Activated T-helper 1 cell treated with Interleukin-2 at 50 U/mL for 16 hours (primary cell): ENCODE data around the gene ULK3.
A peak's percentile ranks its signal among the peaks of the same experiment; 100 is the strongest.

Experiments used
- DNase-seq: peaks from one replicate; pipeline ENCODE4 v3.0.0-alpha.2; 2020; ENCODE audit warnings: low read depth

Gene ULK3

GRCh38 chr15:74840851-74841775 lies 1.8 kb downstream of the ULK3 start:
- no peak for DNase-seq

DNA sequence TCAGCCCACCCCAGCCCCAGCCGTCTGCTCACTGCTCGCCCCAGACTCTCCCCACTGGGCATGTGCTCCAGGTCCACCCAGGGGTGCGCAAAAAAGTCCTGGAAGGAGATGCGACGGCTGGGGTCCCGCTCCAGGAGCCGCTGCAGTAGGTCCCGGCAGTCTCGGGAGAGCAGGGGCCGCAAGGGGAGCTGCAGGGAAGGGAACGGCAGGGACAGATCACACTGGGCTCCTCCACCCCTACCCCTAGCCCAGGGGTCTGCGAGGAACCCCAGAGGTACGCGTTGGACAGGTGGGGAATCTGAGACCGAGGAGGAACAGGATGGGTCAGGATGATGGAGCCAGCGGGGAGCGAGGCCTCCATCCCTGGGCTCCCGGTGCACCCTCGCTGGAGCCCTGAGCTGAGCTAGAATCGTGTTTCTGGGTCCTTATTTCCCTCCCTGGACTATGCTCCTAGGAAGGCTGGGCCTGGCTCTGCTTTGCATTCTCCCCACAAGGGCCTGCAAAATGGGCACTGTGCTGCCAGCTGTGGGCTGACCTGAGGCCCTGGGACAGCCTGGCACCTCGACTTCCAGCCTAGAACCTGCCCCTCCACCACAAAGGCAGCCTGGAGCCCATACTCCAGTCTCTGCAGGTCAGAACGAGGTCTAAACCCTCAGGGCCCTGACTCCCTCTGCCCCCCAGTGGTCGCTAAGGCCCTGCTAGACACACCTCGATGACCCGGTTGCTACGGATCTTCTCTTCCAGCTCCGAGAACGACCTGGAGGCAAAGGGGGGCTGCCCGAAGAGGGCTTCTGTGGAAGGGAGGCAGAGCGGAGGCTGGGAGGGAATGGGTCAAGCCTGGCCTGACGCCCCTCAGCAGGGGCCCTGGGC lies 3.2 kb downstream of the ULK3 start:
- DNase-seq: no peak

- no peak for DNase-seq
Measured at GRCh38 chr15:74838746-74839525, 4.0 kb downstream of the ULK3 start.

DNA sequence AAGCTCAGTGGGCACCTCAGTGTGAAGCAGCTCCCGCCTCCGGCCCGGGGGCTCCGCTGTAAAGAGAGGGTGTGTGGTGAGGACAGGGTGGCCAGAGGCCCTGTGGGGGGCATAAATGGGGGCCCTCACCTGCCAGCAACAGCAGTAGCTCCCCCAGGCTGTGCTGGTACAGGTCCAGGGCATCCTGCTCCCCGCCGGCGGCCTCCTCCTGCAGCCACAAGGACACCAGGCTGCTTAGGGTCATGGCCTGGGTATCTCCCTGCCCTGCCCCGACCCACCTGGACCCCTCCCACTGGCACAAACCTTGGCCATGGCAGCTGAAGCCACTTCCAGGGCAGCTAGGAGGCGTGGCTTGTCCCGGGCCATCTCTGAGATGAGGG lies 4.8 kb downstream of the ULK3 start:
- DNase-seq: no peak

GRCh38 chr15:74837482-74838136 lies 5.3 kb downstream of the ULK3 start:
- no peak for DNase-seq

GRCh38 chr15:74836846-74837245 lies 6.1 kb downstream of the ULK3 start:
- DNase-seq: no peak

DNA sequence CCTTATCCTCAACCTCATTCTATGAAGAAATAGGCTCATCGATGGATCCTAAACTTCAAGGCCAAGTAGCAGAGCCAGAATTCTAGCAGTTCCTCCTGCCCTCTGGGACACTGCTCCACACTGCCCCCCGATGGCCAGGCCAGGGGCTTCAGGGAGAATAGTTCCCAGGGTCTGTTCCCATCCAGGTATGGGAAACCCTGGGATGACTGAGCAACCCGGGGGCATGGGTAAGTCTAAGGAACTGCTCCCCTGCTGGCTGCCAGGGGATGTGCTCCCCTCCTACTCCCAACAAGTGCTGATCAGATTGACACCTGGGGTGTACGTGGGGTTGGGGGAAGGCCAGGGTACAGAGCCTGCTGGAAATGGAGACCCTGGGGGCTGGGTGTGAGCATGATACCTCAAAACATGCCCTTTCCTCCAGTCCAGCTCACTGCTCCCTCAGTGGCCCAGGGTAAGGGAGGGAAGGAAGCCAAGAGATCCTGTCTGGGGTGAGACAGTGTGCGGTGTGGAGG lies 7.6 kb downstream of the ULK3 start:
- peak; percentile 18 for DNase-seq

DNA sequence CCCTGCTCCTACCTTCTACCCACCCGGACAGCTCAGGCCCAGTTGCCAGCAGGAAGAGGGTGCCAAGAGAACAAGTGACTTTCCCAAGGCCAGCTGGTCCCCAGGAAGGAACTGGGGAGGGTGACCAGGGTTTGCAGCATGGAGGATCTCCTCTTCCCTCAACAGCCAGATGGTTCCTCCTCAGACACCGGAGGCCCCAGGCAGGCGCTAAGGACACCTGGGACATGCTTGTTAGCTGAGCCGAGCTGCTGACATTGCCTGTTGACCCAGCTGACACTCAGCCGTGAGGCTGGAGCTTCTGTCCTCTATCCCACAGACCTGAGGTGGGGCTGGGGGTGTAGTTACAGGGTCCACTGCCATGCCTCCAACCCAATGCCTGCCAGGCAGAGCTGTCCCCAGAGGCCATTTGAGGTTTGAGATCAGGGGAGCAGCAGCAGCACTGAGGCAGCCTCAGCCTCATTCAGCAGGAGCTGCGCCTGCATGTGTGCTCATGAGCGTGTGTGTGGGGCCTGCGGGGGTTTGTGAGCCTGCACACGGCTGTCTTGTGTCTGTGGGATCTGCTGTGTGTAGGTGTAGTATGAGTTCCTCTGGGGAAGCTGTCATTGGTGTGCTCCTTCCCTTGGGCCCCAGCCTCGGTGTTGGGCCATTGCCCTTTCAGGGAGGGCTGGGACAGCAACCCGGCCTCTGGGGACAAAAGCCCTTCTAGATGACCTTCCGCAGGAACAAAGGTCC lies 9.4 kb downstream of the ULK3 start:
- DNase-seq: no peak

DNA sequence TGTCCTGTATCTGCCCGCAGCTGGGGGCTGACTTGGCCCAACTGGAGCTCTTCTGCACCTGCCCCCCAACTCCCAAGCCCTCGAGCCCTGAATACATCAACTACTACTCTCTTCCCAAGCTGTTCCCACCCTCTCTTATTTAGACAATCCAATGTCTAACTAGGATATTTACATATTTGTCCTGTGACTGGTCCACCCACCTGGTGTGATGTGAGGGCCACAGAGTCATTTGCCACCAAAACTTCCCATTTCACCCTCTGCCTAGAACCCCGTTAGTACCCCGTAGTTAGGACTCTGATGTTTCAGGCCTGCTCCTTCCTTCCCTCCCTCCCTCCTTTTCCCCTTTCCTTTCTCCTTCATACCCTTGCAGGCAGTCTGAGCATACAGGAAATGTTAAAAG lies 10.1 kb downstream of the ULK3 start:
- DNase-seq: no peak

DNA sequence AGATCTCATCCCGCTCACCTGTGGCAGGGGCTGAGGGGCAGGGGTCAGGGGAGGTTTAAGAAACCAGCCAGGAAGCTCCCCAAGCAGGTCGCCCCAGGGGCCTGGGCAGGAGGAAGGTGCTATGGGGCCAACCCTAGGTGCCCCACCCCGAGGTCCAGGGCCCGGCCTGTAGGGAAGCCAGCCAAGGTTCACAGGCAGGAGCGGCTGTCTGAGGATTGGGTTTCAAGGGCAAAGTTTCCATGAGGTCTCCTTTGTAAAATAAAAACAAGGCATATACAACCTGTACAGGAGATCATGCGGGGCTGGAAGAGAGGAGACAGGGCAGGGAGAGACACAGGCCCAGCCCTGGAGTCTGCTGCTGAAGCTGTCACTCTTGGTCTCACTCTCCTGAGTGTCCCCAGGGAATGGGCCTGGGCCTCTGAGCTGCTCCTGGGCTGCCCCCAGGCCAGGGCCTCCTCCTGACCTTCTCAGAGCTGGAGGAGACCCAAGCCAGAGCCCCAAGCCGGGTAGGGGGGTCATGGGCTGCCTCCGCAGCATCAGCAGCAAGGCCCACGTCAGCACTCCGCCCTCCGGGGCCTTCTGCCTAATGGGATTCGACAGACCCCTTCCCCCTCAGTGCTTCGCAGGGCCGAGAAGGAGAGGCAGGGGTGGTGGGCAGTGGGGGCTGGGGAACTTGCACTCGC lies 11.0 kb downstream of the ULK3 start:
- no peak for DNase-seq

- DNase-seq: no peak
Measured at GRCh38 chr15:74830868-74831267, 12.1 kb downstream of the ULK3 start.

DNA sequence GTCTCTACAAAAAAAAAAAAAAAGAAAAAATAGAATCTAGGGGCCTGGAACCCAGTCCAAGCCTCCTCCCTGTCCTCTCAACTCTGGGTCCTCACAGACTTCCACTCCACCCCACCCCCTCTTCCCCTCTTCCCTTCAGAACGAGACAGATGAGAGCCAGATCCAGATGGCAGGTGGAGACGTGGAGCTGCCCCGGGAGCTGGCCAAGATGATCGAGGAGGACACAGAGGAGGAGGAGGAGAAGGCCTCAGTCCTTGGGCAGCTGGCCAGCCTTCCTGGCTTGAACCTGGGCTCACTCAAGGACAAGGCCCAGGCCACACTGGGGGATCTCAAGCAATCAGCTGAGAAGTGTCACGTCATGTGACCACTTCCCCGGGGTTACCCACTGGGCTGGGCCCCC lies 13.0 kb downstream of the ULK3 start:
- no peak for DNase-seq

GRCh38 chr15:74829486-74829885 lies 13.5 kb downstream of the ULK3 start:
- DNase-seq: no peak

DNA sequence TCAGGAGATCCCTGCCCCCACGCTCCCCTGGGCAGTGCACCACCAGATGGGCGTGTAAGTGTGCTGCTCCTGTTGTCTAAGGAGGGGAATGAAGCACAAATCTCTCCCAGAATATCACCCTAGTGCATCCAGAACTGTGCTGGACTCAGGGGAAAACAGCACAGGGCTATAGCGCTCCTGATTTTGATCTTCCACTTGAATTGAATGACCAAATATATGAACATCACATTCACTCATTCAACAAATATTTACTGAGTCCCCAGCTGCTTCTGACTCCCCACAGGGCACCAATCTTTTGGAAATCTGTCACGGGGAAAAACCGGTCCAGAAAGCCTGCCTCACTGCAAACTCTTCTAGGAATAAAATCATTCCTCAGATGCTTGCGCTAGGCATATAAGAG lies 14.1 kb downstream of the ULK3 start:
- no peak for DNase-seq

DNA sequence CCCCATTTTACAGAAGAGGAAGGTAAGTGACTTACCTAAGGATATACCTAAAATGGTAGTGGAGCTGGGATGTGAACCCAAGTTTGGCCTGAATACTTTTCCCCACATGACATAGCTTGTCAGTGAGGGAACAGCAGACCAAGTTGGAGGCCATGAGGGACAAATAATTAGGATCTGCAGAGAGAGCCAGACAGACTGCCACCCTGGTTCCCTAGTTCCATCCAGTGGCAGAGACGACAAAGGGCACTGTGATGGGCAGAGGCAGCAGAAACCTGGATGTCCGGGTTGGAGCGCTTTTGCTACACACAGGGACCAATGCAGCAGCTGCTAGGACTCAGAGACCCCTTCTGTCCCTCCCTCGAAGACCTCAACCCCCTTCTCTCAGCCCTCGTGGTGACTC lies 15.3 kb downstream of the ULK3 start:
- DNase-seq: no peak

DNA sequence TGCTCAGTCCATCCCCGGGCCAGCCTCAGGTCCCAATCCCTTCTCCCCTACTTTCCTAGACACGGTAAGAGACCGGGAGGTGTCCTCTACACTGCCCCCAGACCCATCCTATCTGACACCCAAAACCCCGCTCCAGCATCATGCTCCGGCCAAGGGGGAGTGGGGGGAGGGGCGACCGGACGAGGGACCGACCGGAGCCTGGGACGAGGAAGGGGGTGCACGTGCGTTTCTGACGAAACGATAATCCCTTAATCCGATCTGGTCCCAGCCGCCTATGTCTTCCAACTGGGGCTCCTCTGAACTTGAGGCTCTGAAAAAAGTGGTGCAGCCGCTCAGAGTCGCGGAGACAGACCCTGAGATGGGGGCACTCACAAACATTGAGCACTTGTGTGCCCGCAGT lies 16.0 kb downstream of the ULK3 start:
- DNase-seq: no peak

DNA sequence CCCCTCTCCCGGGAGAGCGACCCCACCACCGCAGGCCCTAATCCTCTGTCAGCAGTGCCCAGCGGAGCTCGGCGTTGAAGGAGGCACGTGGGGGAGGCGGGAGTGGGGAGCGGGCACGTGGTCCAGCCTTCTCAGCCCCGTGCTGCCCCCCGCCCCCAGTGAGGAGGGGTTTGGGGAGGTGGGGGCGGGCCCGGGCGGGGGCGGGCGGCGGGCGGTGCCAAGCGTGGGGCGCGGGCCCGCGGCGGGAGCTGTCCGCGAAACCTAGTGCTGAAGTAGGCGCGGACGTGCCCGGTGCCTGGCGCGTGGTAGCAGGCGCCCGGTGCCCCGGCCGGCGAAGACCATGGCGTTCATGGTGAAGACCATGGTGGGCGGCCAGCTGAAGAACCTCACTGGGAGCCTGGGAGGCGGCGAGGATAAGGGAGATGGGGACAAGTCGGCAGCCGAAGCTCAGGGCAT lies 16.6 kb downstream of the ULK3 start, which contains the start of gene CPLX3:
Gene CPLX3 (plus strand): TSS at position 264 of the 456 bp plus-strand sequence. CDS start 77 bp downstream, at position 341.
- DNase-seq: peak; percentile 22

- no peak for DNase-seq
Measured at GRCh38 chr15:74825866-74826265, 17.1 kb downstream of the ULK3 start.

GRCh38 chr15:74824976-74825375 lies 18.0 kb downstream of the ULK3 start:
- no peak for DNase-seq

GRCh38 chr15:74823324-74823723 lies 19.6 kb downstream of the ULK3 start:
- no peak for DNase-seq
